A673 (cell line): ENCODE measurements around the gene CDH4.

ENCODE experiments used
- CTCF ChIP-seq: fragments of 300-800, 200-600 bp; sonication (generic); conservative IDR thresholded peaks from 2 replicates; pipeline ENCODE4 v1.5.1; 2017; ENCODE audit warnings: low read depth, mild to moderate bottlenecking, antibody characterized with exemption, low read length, moderate library complexity, mixed read lengths
- EZH2 ChIP-seq: fragments of 200-600 bp; sonication (generic); IDR thresholded peaks from 2 replicates; pipeline ENCODE4 v1.6.1; 2017; ENCODE audit warnings: borderline replicate concordance, low read depth, mild to moderate bottlenecking, mixed read lengths, antibody characterized with exemption, low read length; ENCODE audit not compliant: poor library complexity, severe bottlenecking

GRCh38 chr20:61661025-61661424, 409.0 kb downstream of the CDH4 start:
- TF ChIP-seq EZH2, result no peak
- no peak for TF ChIP-seq CTCF
